Measurements from ENCODE around the gene TRAT1.

Gene TRAT1

DNA sequence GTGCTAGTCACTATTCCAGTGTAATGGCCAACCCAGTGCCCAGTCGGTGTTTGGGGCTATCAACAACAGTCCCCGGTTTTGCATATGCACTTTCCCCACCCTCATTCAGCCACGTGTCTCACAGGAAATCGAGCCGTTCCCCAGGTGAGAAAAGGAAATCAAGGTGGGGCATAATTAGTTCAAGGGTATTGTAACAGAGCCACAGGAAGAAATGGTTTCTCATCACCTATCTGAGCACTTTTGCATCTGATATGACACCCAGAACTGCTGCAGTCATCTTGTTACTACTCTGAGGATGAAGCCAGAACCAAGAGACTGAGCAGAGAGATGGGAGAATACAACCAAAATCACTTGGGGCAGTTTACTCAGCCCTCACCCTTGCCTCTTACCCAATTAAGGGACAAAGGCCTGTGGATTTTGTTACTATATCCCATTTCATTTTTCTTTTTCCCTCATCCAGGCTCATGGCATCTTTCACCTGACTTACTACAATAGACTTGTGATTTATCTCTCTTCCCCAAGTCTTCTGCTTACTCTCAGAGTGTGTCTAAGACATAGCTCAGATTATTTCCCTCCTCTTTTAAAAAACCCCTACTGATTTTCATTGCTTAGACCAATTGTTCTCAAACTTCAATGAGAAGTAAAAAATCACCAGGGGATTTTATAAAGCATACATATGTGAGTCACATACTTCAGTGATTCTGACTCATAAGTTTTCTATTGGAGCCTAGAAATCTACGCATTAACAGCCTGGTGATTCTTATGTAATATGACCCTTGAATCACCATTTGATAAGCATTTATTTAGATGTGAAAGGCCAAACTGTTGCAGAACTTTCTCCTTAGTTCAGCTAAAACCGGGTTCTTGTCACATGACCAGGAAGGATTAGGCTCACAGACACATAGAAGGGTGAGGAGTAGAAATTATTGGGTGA, 40.5 kb downstream of the TRAT1 start:
- DNase-seq: no peak

- DNase-seq: no peak
Observed at GRCh38 chr3:108863799-108864135, 41.2 kb downstream of the TRAT1 start.

- DNase-seq: no peak
Observed at GRCh38 chr3:108877901-108878300, 55.3 kb downstream of the TRAT1 start.

GRCh38 chr3:108879915-108880314, 57.3 kb downstream of the TRAT1 start:
- DNase-seq: no peak

DNA sequence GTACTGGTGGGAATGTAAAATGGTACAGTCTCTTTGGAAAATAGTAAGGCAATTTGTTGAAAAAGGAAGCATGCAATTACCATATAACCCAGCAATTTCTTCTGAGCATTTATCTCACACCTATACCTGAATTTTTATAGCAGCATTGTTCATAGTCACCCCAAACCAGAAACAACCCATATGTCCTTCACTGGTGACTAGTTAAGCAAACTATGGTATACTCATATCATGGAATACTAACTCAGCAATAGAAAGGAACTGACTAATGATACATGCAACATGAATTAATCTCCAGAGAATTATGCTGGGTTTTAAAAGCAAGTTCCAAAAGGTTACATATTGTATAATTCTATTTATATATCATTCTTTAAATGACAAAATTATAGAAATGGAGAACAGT, 60.2 kb downstream of the TRAT1 start:
- no peak for DNase-seq

GRCh38 chr3:108883373-108883772, 60.8 kb downstream of the TRAT1 start:
- DNase-seq: no peak

DNA sequence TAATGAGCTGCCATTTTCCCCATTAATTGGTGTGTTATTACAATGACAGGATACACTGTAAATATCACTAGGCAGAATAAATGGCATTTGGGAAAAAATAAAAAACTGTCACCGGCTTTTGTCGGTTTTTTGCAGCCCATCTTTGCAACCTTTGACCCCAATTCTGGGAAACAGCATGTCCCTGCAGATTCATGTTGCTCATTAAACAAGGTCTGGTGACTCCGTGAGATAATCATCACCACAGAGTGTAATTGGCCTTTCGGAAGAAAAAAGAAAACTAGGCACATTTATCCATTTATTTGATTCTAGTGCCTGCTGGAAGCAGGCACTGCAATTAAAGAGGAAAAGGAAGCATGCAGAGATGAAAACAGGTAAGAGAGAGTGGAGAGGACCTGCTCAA, 64.5 kb downstream of the TRAT1 start:
- DNase-seq: no peak

- DNase-seq: no peak
Observed at GRCh38 chr3:108887777-108888176, 65.2 kb downstream of the TRAT1 start.

DNA sequence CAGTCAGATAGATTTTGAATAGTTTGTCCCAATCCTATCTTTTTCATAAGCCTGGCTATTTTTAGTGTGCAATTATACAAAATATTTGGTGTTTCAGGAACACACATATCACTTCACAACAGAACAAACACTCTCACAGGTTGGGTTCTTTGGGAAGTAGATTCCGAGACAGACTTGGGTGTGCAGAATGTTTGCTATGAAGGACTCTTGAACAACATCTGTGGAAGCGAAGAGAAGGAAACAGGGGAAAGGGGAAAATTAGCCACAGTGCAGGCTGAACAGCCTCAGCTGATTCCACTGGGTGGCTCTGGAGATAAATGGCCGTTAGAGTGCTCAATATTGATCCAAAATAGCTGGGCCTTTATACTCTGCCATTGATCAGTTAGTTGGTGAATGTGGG, 69.2 kb downstream of the TRAT1 start:
- DNase-seq: no peak

DNA sequence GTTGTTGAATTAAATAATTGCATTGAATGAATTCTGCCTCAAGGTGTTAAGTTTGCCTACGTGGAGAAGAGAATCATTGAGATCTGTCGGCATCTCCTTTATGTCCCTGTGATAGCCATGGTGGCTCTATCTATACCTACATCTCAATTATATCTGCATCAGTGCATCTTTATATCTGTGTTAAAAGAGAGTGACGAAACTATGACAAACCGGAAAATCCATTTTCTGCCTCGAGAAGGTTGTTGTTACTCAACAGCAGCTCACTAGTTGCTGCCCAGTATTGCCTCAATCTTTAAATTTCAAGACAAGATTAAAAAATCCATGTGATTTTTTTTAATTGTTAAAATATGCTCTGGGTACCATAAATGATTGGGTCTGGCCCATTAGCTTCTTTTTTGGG, 72.4 kb downstream of the TRAT1 start:
- no peak for DNase-seq

DNA sequence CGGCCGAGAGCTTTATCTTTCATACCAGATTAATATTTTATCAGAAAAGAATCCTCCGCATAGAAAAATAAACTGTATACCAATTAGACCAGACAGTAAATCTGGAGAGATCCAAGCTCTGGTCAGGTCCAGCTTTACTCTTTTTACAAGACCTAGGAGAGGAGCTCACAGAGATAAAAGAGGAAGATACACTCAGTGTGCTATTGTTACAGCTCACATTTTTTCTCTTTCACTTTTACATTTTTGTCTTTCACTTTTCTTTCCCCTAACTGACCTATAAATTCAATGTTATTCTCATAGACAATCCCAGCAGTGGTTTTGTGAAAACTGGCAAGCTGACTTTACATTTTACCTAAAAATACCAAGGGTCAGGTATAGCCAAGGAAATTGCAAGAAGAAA, 75.3 kb downstream of the TRAT1 start:
- no peak for DNase-seq

DNA sequence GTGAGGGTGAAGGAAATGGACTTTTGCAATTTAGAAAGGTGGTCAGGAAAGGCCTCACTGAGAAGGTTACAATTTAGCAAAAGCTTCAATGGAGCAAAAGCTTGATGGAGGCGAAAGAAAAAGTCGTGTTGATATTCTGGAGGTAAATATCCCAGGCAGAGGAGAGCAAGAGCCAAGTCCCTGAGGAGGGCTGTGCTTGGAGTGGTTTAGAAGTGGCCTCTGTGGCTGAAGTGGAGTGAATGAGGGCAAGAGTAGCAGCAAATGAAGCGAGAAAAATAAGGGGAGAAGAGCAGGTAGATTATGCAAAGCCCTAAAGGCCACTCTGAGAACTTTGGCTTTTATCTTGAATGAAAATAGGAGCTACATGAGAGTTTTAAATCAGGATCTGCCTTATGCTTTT, 76.9 kb downstream of the TRAT1 start:
- DNase-seq: no peak

All from activated CD4-positive, alpha-beta T cell treated with anti-CD3 and anti-CD28 coated beads, Interleukin-2, amount 50 U/mL, for 4 hours (primary cell).